Peyer's patch (tissue), 4 donors: ENCODE data around the gene C1orf105. TPM values are rescaled to one million over a fixed set of nuclear protein-coding genes. Genes with fewer than 3 reads are reported as not detected.

Source experiments
- DNase-seq, 3 donors: peaks; one replicate each; pipeline ENCODE4 v3.0.0-alpha.2; 2017 to 2019
- H3K27ac ChIP-seq, 4 donors: fragments of 200-600 bp; sonication (generic); one replicate each; pipeline ENCODE4 v1.5.1; 2016 to 2019
- H3K27me3 ChIP-seq, 2 donors: fragments of 200-600 bp; sonication (generic); one replicate each; pipeline ENCODE4 v1.5.1; 2019
- H3K36me3 ChIP-seq, 3 donors: fragments of 200-600 bp; sonication (generic); one replicate each; pipeline ENCODE4 v1.5.1; 2016 to 2019
- H3K4me1 ChIP-seq, 4 donors: fragments of 200-600 bp; sonication (generic); one replicate each; pipeline ENCODE4 v1.5.1; 2016 to 2019
- H3K4me3 ChIP-seq, 4 donors: fragments of 200-600 bp; sonication (generic); 1 replicate in 3 of 4; 2 replicates in 1 of 4; pipeline ENCODE4 v1.5.1; 2016 to 2019; ENCODE audit warnings: mild to moderate bottlenecking in 1 of 4
- H3K9me3 ChIP-seq, 4 donors: fragments of 200-600 bp; sonication (generic); one replicate each; pipeline ENCODE4 v1.5.1; 2016 to 2019; ENCODE audit warnings: mild to moderate bottlenecking in 1 of 4
- CTCF ChIP-seq, 6 experiments: fragments of 450-650 bp in 4 of 6; fragments of 200-600 bp in 2 of 6; sonication (generic) in 1 of 6; IDR thresholded peaks; one replicate each; pipeline ENCODE4 v1.5.1; 2017 to 2019; ENCODE audit warnings: antibody characterized with exemption in 6 of 6, mild to moderate bottlenecking in 3 of 6, moderate library complexity in 1 of 6
- POLR2A ChIP-seq, 2 donors: fragments of 450-650 bp; IDR thresholded peaks; one replicate each; pipeline ENCODE4 v1.5.1; 2017; ENCODE audit warnings: antibody characterized with exemption in 2 of 2, mild to moderate bottlenecking in 2 of 2, moderate library complexity in 2 of 2
- total RNA-seq, 4 donors: library from RNA; depleted of rRNA; stranded (reverse); fragments of >200 nt; gene quantifications; one replicate each; pipeline ENCODE4 v1.1.0, GENCODE V29; 2016

Gene C1orf105
- total RNA-seq, 4 donors from 2014 or later = not detected

GRCh38 chr1:172485626-172486025 is 65.1 kb downstream of the C1orf105 start:
- no peaks in the 10 kb centered on the region for H3K4me1 ChIP-seq
- no peak for TF ChIP-seq POLR2A (IDR thresholded peaks at IDR 0.05)
- TF ChIP-seq CTCF (IDR thresholded peaks at IDR 0.05) = no peak
- H3K4me3 ChIP-seq = no peak overlapping the region
- no peaks in the 10 kb centered on the region for H3K36me3 ChIP-seq
- H3K9me3 ChIP-seq = no peaks in the 10 kb centered on the region
- DNase-seq = no peak
- no peak overlapping the region for H3K27ac ChIP-seq
- H3K27me3 ChIP-seq = no peaks in the 10 kb centered on the region

- no peaks in the 10 kb centered on the region for H3K27me3 ChIP-seq
- TF ChIP-seq CTCF (IDR thresholded peaks at IDR 0.05) = no peak
- TF ChIP-seq POLR2A (IDR thresholded peaks at IDR 0.05) = no peak
- no peaks in the 10 kb centered on the region for H3K9me3 ChIP-seq
- no peaks in the 10 kb centered on the region for H3K4me1 ChIP-seq
- no peak for DNase-seq
- no peak overlapping the region for H3K27ac ChIP-seq
- H3K4me3 ChIP-seq = no peak overlapping the region
- H3K36me3 ChIP-seq = no peaks in the 10 kb centered on the region
Observed at GRCh38 chr1:172486805-172487454, 66.4 kb downstream of the C1orf105 start.

- Histone ChIP-seq H3K4me3 (no peak overlapping the region), H3K27me3 (no peaks in the 10 kb centered on the region), H3K36me3 (no peaks in the 10 kb centered on the region), H3K27ac (no peak overlapping the region), H3K4me1 (no peaks in the 10 kb centered on the region), H3K9me3 (no peaks in the 10 kb centered on the region)
- no peak for DNase-seq
- TF ChIP-seq POLR2A (IDR thresholded peaks at IDR 0.05) = no peak
- TF ChIP-seq CTCF (IDR thresholded peaks at IDR 0.05) = no peak
Observed at GRCh38 chr1:172487550-172487949, 67.1 kb downstream of the C1orf105 start.

- Histone ChIP-seq H3K27me3 (no peaks in the 10 kb centered on the region), H3K36me3 (no peaks in the 10 kb centered on the region), H3K4me3 (no peak overlapping the region), H3K4me1 (no peaks in the 10 kb centered on the region), H3K27ac (no peak overlapping the region), H3K9me3 (no peaks in the 10 kb centered on the region)
- no peak for DNase-seq
- no peak for TF ChIP-seq CTCF (IDR thresholded peaks at IDR 0.05)
- no peak for TF ChIP-seq POLR2A (IDR thresholded peaks at IDR 0.05)
Observed at GRCh38 chr1:172488393-172488792, 67.9 kb downstream of the C1orf105 start.

GRCh38 chr1:172489847-172490246 is 69.4 kb downstream of the C1orf105 start:
- Histone ChIP-seq H3K27me3 (no peaks in the 10 kb centered on the region), H3K36me3 (no peaks in the 10 kb centered on the region), H3K9me3 (no peaks in the 10 kb centered on the region), H3K4me3 (no peak overlapping the region), H3K27ac (no peak overlapping the region), H3K4me1 (no peaks in the 10 kb centered on the region)
- TF ChIP-seq CTCF (IDR thresholded peaks at IDR 0.05) (no peak), POLR2A (IDR thresholded peaks at IDR 0.05) (no peak)
- DNase-seq = no peak

- Histone ChIP-seq H3K4me3 (no peak overlapping the region), H3K9me3 (no peaks in the 10 kb centered on the region), H3K4me1 (peaks cover 0 to 18% (median 2%) of the 10 kb centered on the region in 4 donors), H3K27me3 (no peaks in the 10 kb centered on the region), H3K27ac (no peak overlapping the region), H3K36me3 (no peaks in the 10 kb centered on the region)
- no peak for TF ChIP-seq CTCF (IDR thresholded peaks at IDR 0.05)
- no peak for TF ChIP-seq POLR2A (IDR thresholded peaks at IDR 0.05)
- no peak for DNase-seq
Observed at GRCh38 chr1:172492421-172492820, 71.9 kb downstream of the C1orf105 start.
